ENCODE data around the gene MTO1. TPM values are rescaled to one million over a fixed set of nuclear protein-coding genes. Genes with fewer than 3 reads are reported as not detected.

MTO1 gene
- total and polyA plus RNA-seq, 3 donors from 2014 or later = 35.4 to 52.0 (median 37.0) TPM

DNA sequence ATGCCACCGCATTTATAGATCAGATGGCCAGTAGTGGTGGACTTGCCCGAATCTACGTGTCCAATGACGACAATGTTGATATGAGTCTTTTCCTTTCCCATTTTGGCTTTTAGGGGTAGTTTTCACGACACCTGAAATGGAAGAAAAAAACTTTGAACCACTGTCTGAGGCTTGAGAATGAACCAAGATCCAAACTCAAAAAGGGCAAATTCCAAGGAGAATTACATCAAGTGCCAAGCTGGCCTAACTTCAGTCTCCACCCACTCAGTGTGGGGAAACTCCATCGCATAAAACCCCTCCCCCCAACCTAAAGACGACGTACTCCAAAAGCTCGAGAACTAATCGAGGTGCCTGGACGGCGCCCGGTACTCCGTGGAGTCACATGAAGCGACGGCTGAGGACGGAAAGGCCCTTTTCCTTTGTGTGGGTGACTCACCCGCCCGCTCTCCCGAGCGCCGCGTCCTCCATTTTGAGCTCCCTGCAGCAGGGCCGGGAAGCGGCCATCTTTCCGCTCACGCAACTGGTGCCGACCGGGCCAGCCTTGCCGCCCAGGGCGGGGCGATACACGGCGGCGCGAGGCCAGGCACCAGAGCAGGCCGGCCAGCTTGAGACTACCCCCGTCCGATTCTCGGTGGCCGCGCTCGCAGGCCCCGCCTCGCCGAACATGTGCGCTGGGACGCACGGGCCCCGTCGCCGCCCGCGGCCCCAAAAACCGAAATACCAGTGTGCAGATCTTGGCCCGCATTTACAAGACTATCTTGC lies 58.6 kb downstream of the MTO1 start:
- no peak for TF ChIP-seq POLR2A (IDR thresholded peaks at IDR 0.05)
- Histone ChIP-seq H3K36me3 (ENCODE audit: low read depth, missing control alignments) (no peaks in the 10 kb centered on the region), H3K4me1 (peaks cover 37% of the 10 kb centered on the region), H3K27ac (peak overlapping the region; percentile 100), H3K9me3 (no peaks in the 10 kb centered on the region), H3K4me3 (peak overlapping the region; percentile 80 to 85), H3K27me3 (no peaks in the 10 kb centered on the region)
- DNase-seq = peak; percentile 68
- intact Hi-C loops (cut with DNase I; ENCODE audit: low total_unique reads) = loop anchor here (10.0 kb wide), 2 partner anchors 65 to 95 kb away; no protein-coding TSS in a partner anchor
- 1% methylated on average over 27 to 54 of the region's 56 CpGs for WGBS, 2 donors

DNA sequence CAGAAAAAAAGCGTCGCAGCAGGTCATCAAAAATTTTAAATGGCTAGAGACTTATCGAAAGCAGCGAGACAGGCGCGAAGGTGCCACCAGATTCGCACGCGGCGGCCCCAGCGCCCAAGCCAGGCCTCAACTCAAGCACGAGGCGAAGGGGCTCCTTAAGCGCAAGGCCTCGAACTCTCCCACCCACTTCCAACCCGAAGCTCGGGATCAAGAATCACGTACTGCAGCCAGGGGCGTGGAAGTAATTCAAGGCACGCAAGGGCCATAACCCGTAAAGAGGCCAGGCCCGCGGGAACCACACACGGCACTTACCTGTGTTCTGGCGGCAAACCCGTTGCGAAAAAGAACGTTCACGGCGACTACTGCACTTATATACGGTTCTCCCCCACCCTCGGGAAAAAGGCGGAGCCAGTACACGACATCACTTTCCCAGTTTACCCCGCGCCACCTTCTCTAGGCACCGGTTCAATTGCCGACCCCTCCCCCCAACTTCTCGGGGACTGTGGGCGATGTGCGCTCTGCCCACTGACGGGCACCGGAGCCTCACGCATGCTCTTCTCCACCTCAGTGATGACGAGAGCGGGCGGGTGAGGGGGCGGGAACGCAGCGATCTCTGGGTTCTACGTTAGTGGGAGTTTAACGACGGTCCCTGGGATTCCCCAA lies 59.3 kb downstream of the MTO1 start, which contains the start of gene EEF1A1:
TSS of gene EEF1A1 (minus strand) at position 345 of the 663 bp plus-strand sequence. CDS start 1,006 bp downstream, outside the sequence.
- Histone ChIP-seq H3K9me3 (no peaks in the 10 kb centered on the region), H3K27me3 (no peaks in the 10 kb centered on the region), H3K36me3 (ENCODE audit: low read depth, missing control alignments) (no peaks in the 10 kb centered on the region), H3K27ac (peak within 1 kb of the TSS; percentile 100), H3K4me1 (peaks cover 30% of the 10 kb centered on the region), H3K4me3 (peak within 1 kb of the TSS; percentile 80 to 85)
- WGBS, 2 donors = 0 to 1% methylated on average over 45 to 53 of the region's 53 CpGs
- peak; percentile 99 for DNase-seq
- TF ChIP-seq CTCF (IDR thresholded peaks at IDR 0.05) = no peak
- TF ChIP-seq POLR2A (IDR thresholded peaks at IDR 0.05) = peak; percentile 89
- intact Hi-C loops (cut with DNase I; ENCODE audit: low total_unique reads) = loop anchor here (10.0 kb wide), 2 partner anchors 64 to 94 kb away; no protein-coding TSS in a partner anchor

GRCh38 chr6:73521351-73521985 lies 59.9 kb downstream of the MTO1 start:
- Histone ChIP-seq H3K4me3 (peak overlapping the region; percentile 80 to 85), H3K36me3 (ENCODE audit: low read depth, missing control alignments) (no peaks in the 10 kb centered on the region), H3K9me3 (no peaks in the 10 kb centered on the region), H3K27ac (peak overlapping the region; percentile 100), H3K4me1 (peaks cover 24% of the 10 kb centered on the region), H3K27me3 (no peaks in the 10 kb centered on the region)
- intact Hi-C loops (cut with DNase I; ENCODE audit: low total_unique reads) = loop anchor here (10.0 kb wide), 2 partner anchors 63 to 93 kb away; no protein-coding TSS in a partner anchor
- TF ChIP-seq CTCF (IDR thresholded peaks at IDR 0.05) (no peak), POLR2A (IDR thresholded peaks at IDR 0.05) (no peak)
- DNase-seq = peak; percentile 75
- 1% methylated on average over 25 to 36 of the region's 36 CpGs for WGBS, 2 donors

DNA sequence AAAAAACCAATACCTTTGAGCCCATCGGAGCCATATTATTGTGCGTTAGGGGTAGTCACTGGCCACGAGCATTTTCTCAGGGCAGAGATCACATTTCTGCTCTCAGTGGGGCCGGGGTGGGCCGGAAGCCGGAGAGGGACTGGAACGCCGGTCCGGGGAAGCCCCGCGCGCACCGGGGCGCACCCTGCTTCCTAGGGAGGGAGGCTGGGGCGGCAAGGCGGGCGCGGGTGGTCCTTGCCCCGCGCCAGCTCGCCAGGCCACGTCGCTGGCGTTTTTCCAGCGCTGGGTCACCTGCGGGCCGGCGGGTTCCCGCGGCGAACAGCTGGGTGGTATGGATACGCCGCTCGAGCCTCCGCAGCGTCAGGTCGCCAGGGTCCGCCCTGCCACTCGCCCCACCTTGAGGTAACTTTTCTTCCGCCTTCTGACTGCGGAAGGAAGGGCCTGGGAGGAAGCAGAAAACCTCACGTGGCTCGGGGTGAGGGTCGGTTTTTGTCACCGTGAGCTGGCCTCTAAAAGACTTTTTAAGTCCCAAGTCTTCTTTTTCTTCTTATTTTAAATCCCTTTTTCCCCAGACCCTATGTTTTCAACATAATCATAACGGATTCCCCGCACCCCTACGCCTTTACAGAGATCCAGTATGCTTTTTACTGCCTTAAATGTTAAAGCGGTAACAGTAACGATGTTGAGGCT lies 62.0 kb downstream of the MTO1 start:
- Histone ChIP-seq H3K9me3 (no peaks in the 10 kb centered on the region), H3K27ac (peak overlapping the region; percentile 100), H3K4me3 (peak overlapping the region; percentile 69 to 91), H3K4me1 (peaks cover 15% of the 10 kb centered on the region), H3K36me3 (ENCODE audit: low read depth, missing control alignments) (no peaks in the 10 kb centered on the region), H3K27me3 (no peaks in the 10 kb centered on the region)
- TF ChIP-seq POLR2A (IDR thresholded peaks at IDR 0.05) (no peak), CTCF (IDR thresholded peaks at IDR 0.05) (no peak)
- intact Hi-C loops (cut with DNase I; ENCODE audit: low total_unique reads) = loop anchor here (10.0 kb wide), 2 partner anchors 61 to 91 kb away; no protein-coding TSS in a partner anchor
- peak; percentile 76 for DNase-seq
- WGBS, 2 donors = 4 to 6% methylated on average over 42 to 50 of the region's 50 CpGs

All from testis (tissue), 3 donors.